Smooth muscle cell (in vitro differentiated cells): ENCODE results near the gene ITGB1. TPM values are rescaled to one million over a fixed set of nuclear protein-coding genes. Genes with fewer than 3 reads are reported as not detected.
"Not testable (repeated sequence)": the region's sequence is repeated elsewhere in the genome, so short reads cannot be mapped to it uniquely, and the experiment has no call there.

Experiments
- DNase-seq: peaks from one replicate; lab custom pipeline; 2025; ENCODE audit not compliant: unreplicated experiment; lab: John Stamatoyannopoulos, UW
- H2AFZ ChIP-seq: fragments of 200-600 bp; sonication (generic); 2 replicates; pipeline ENCODE4 v1.6.0; 2016; ENCODE audit warnings: antibody characterized with exemption, low read depth, mild to moderate bottlenecking
- H3F3A ChIP-seq: fragments of 200-600 bp; sonication (generic); 2 replicates; pipeline ENCODE4 v1.6.0; 2017; ENCODE audit warnings: antibody characterized with exemption, low read depth
- H3K27ac ChIP-seq: fragments of 200-600 bp; sonication (generic); 2 replicates; pipeline ENCODE4 v1.5.1; 2016; ENCODE audit warnings: low read depth, mild to moderate bottlenecking
- H3K27me3 ChIP-seq: fragments of 200-600 bp; sonication (generic); 2 replicates; pipeline ENCODE4 v1.6.1; 2016; ENCODE audit warnings: low read depth, mild to moderate bottlenecking
- H3K36me3 ChIP-seq: fragments of 200-600 bp; sonication (generic); 2 replicates; pipeline ENCODE4 v1.5.1; 2016; ENCODE audit warnings: low read depth
- H3K4me1 ChIP-seq: fragments of 200-600 bp; sonication (generic); 2 replicates; pipeline ENCODE4 v1.5.1; 2016; ENCODE audit warnings: low read depth
- H3K4me2 ChIP-seq: fragments of 200-600 bp; sonication (generic); 2 replicates; pipeline ENCODE4 v1.6.0; 2016; ENCODE audit warnings: mild to moderate bottlenecking
- H3K4me3 ChIP-seq: fragments of 200-600 bp; sonication (generic); 2 replicates; pipeline ENCODE4 v1.5.1; 2016; ENCODE audit warnings: mild to moderate bottlenecking
- H3K79me2 ChIP-seq: fragments of 200-600 bp; sonication (generic); 2 replicates; pipeline ENCODE4 v1.6.0; 2016; ENCODE audit warnings: low read depth, mild to moderate bottlenecking
- H3K9ac ChIP-seq: fragments of 200-600 bp; sonication (generic); 2 replicates; pipeline ENCODE4 v1.6.0; 2016; ENCODE audit warnings: low read depth
- H3K9me3 ChIP-seq: fragments of 200-600 bp; sonication (generic); replicated peaks from 2 replicates; pipeline ENCODE4 v1.5.1; 2016; ENCODE audit warnings: low read depth
- H4K20me1 ChIP-seq: fragments of 200-600 bp; sonication (generic); 2 replicates; pipeline ENCODE4 v1.6.0; 2016; ENCODE audit warnings: low read depth
- WGBS: methylation state at CpG from one replicate; pipeline ENCODE4 v1.1.7; 2016; ENCODE audit warnings: low lambda C conversion rate; 5-methylcytosine and 5-hydroxymethylcytosine counted together
- polyA plus RNA-seq: library from polyadenylated mRNA; unstranded; fragments of >200 nt; fragmentation: Nextera tagmentation; extraction: Ambion mirVana; gene quantifications from 2 replicates; pipeline ENCODE4 v1.2.1, GENCODE V29; 2016
- total RNA-seq: library from RNA; depleted of rRNA; stranded (reverse); fragments of >200 nt; gene quantifications from 2 replicates; pipeline ENCODE4 v1.2.3, GENCODE V29; 2014
- TF ChIP-seq, protein P1 (sequence below): fragments of 200-600 bp; sonication (generic); IDR thresholded peaks from 2 replicates; pipeline ENCODE4 v1.5.1; 2017; ENCODE audit warnings: borderline replicate concordance, mild to moderate bottlenecking, antibody characterized with exemption; ENCODE audit not compliant: insufficient read depth, poor library complexity, severe bottlenecking

Gene ITGB1
- total and polyA plus RNA-seq, 2 experiments from 2014 or later, result 859 to 2,267 TPM

DNA sequence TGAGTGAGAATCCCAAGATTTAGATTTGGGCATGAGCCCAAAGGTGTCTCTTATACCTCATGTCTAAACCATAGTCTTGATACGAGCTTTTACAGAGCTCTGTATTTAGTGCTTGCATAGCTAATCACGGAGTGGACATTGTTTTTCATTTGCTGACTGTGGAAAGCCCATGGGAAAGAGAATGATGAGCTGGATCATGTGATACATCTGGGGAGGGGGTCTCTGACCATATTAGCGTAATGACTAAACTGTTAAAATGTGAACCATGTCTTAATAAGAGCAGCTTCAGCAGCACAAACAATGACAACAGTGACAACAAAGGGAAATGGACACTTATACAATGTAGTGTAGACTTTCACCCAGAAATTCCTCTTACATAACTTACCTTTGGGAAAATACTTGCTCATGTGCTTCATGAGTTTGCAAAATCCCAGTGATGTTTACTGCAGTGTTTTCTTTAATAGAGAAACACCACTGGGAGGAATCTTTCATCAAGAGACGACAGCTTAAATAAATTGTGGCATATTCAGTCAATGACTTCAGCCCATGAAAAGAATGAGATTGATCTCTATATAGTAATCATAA lies 44.0 kb upstream of the ITGB1 start:
- peaks cover 11% of the 10 kb centered on the region for H3K79me2 ChIP-seq
- no peaks in the 10 kb centered on the region for H4K20me1 ChIP-seq
- H3K4me1 ChIP-seq, result no peaks in the 10 kb centered on the region
- TF ChIP-seq, protein P1, sequence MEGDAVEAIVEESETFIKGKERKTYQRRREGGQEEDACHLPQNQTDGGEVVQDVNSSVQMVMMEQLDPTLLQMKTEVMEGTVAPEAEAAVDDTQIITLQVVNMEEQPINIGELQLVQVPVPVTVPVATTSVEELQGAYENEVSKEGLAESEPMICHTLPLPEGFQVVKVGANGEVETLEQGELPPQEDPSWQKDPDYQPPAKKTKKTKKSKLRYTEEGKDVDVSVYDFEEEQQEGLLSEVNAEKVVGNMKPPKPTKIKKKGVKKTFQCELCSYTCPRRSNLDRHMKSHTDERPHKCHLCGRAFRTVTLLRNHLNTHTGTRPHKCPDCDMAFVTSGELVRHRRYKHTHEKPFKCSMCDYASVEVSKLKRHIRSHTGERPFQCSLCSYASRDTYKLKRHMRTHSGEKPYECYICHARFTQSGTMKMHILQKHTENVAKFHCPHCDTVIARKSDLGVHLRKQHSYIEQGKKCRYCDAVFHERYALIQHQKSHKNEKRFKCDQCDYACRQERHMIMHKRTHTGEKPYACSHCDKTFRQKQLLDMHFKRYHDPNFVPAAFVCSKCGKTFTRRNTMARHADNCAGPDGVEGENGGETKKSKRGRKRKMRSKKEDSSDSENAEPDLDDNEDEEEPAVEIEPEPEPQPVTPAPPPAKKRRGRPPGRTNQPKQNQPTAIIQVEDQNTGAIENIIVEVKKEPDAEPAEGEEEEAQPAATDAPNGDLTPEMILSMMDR, result no peak
- no peak overlapping the region for H2AFZ ChIP-seq
- no peak overlapping the region for H3K4me2 ChIP-seq
- H3K9ac ChIP-seq, result no peak overlapping the region
- no peak for DNase-seq
- H3K4me3 ChIP-seq, result no peak overlapping the region
- 90% methylated on average over 4 of the region's 4 CpGs for WGBS
- no peaks in the 10 kb centered on the region for H3K9me3 ChIP-seq
- H3K27ac ChIP-seq, result no peak overlapping the region
- H3K27me3 ChIP-seq, result no peaks in the 10 kb centered on the region
- peaks cover 18% of the 10 kb centered on the region for H3F3A ChIP-seq
- H3K36me3 ChIP-seq, result no peaks in the 10 kb centered on the region

DNA sequence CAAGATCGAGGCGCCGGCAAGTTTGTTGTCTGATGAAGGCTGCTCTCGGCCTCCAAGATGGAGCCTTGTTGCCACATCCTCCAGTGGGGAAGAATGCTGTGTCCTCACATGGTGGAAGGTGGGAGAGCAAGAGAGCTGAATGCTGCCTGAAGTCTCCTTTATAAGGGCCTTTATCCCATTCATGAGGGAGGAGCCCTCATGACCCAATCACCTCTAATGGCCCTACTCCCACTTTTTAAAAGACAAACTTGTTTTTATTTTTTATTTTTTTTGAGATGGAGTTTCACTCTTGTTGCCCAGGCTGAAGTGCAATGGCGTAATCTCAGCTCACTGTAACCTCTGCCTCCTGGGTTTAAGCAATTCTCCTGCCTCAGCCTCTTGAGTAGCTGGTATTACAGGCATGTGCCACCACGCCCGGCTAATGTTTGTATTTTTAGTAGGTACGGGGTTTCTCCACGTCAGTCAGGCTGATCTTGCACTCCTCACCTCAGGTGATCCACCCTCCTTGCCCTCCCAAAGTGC lies 40.1 kb upstream of the ITGB1 start:
- H3K4me3 ChIP-seq, H3K9ac ChIP-seq, H3K4me2 ChIP-seq, H3K27me3 ChIP-seq, DNase-seq, H3K9me3 ChIP-seq, H3K4me1 ChIP-seq, H4K20me1 ChIP-seq, H3K36me3 ChIP-seq, H2AFZ ChIP-seq, H3K79me2 ChIP-seq, H3K27ac ChIP-seq, H3F3A ChIP-seq: not testable (repeated sequence)
- 93% methylated on average over 9 of the region's 9 CpGs for WGBS

DNA sequence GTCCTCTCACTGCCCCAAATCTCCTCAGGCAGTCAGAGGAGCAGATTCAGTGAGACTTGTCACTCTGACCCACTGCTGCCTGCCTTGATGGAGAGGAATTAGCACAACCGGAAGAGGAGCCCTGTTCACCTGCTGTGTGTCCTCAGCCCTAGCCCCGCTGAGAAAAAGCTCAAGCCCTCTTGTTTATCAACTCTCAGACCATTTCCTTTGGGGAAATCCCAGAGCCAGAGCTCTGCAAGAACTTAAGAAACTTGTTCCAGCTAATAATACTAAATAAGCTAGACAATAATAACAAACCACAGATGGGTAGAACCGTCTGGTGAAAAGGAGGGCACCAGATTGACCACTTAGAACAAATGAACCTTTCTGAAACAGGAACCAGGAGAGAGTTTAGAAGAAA lies 37.7 kb upstream of the ITGB1 start:
- no peak overlapping the region for H2AFZ ChIP-seq

DNA sequence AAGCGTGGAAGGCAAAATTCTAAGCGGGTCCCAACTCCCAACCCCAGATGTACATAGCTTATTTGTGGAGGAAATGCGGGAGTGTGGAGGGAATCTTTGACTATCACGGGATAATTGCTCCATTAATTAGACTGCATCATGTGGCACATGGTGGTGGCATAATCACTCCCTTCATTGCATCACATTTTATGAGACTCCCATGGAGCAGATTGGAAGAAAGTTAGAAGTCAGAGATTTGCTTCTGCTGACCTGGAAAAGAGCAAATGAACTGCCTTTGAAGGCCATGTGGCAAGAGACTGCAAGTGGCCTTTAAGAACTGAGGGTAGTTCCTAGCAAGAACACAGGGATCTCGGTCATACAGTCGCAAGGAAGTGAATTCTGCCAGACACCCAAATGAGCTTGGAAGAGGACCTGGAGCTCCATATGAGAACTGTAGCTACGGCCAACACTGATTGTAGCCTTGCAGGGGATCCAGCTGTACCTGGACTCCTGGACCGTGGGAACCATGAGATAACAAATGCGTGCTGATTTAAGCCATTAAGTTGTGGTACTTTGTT lies 37.1 kb upstream of the ITGB1 start:
- H3K27ac ChIP-seq, result no peak overlapping the region
- TF ChIP-seq, protein P1, result no peak
- H3K4me1 ChIP-seq, result peaks cover 4% of the 10 kb centered on the region
- H3K9me3 ChIP-seq, result no peaks in the 10 kb centered on the region
- no peak overlapping the region for H3K4me3 ChIP-seq
- 87% methylated on average over 9 of the region's 9 CpGs for WGBS
- H3K36me3 ChIP-seq, result no peaks in the 10 kb centered on the region
- H3K79me2 ChIP-seq, result no peaks in the 10 kb centered on the region
- no peak for DNase-seq
- H3K4me2 ChIP-seq, result no peak overlapping the region
- H4K20me1 ChIP-seq, result no peaks in the 10 kb centered on the region
- H3K27me3 ChIP-seq, result no peaks in the 10 kb centered on the region
- no peak overlapping the region for H2AFZ ChIP-seq
- no peak overlapping the region for H3K9ac ChIP-seq
- H3F3A ChIP-seq, result no peaks in the 10 kb centered on the region

More for the DNA sequence above, 37.7 kb upstream of the ITGB1 start:
- no peak overlapping the region for H3K9ac ChIP-seq
- H4K20me1 ChIP-seq, result no peaks in the 10 kb centered on the region
- no peak overlapping the region for H3K4me2 ChIP-seq
- DNase-seq, result no peak
- no peak overlapping the region for H3K4me3 ChIP-seq
- TF ChIP-seq, protein P1, result no peak
- no peaks in the 10 kb centered on the region for H3K79me2 ChIP-seq
- H3F3A ChIP-seq, result no peaks in the 10 kb centered on the region
- no peak overlapping the region for H3K27ac ChIP-seq
- no peaks in the 10 kb centered on the region for H3K27me3 ChIP-seq
- no peaks in the 10 kb centered on the region for H3K36me3 ChIP-seq
- H3K9me3 ChIP-seq, result no peaks in the 10 kb centered on the region
- H3K4me1 ChIP-seq, result peaks cover 4% of the 10 kb centered on the region
- 29% methylated on average over 3 of the region's 3 CpGs for WGBS

DNA sequence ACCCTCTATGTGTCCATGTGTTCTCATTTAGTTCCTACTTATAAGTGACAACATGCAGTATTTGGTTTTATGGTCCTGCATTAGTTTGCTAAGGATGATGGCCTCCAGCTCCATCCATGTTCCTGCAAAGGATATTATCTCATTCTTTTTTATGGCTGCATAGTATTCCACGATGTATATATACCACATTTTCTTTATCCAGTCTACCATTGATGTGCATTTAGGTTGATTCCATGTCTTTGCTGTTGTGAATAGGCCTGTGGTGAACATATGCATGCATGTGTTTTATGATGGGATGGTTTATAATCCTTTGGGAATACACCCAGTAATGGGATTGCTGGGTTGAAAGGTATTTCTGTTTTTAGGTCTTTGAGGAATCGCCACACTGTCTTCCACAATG lies 36.6 kb upstream of the ITGB1 start:
- WGBS, result 97% methylated on average over 2 of the region's 2 CpGs
- H3K4me2 ChIP-seq, H2AFZ ChIP-seq, H3F3A ChIP-seq, H3K9ac ChIP-seq, H3K79me2 ChIP-seq, DNase-seq, H3K27me3 ChIP-seq, H3K4me3 ChIP-seq, H3K9me3 ChIP-seq, H4K20me1 ChIP-seq, H3K36me3 ChIP-seq, H3K27ac ChIP-seq, H3K4me1 ChIP-seq: not testable (repeated sequence)

DNA sequence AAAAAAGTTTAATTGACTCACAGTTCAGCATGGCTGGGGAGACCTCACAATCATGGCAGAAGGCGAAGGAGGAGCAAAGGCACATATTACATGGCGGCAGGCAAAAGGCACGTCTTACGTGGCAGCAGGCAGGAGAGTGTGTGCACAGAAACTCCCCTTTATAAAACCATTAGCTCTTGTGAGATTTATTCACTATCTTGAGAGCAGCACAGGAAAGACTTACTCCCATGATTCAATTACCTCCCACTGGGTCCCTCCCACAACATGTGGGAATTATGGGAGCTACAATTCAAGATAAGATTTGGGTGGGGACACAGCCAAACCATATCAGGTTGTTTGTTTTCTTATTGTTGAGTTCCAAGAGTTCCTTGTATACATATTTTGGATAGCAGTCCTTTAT lies 34.3 kb upstream of the ITGB1 start:
- H2AFZ ChIP-seq, H4K20me1 ChIP-seq, H3K9me3 ChIP-seq, H3F3A ChIP-seq, H3K4me3 ChIP-seq, H3K79me2 ChIP-seq, H3K4me1 ChIP-seq, H3K9ac ChIP-seq, H3K27me3 ChIP-seq, DNase-seq, H3K36me3 ChIP-seq: not testable (repeated sequence)
- 91% methylated on average over 4 of the region's 4 CpGs for WGBS
- H3K4me2 ChIP-seq, result peak overlapping the region; percentile 8
- H3K27ac ChIP-seq, result peak overlapping the region; percentile 74
